Measurements from ENCODE around the gene CDC42BPA.

The CDC42BPA gene

GRCh38 chr1:226976276-226976977, 341.9 kb downstream of the CDC42BPA start:
- no peak for DNase-seq

- DNase-seq, result peak; percentile 76 to 86
Observed at GRCh38 chr1:226975259-226976250, 342.7 kb downstream of the CDC42BPA start.

GRCh38 chr1:226974544-226975258, 343.6 kb downstream of the CDC42BPA start:
- no peak for DNase-seq

GRCh38 chr1:226973898-226974543, 344.3 kb downstream of the CDC42BPA start:
- DNase-seq, result no peak

- DNase-seq, result no peak
Observed at GRCh38 chr1:226973371-226973897, 344.9 kb downstream of the CDC42BPA start.

GRCh38 chr1:226972931-226973330, 345.4 kb downstream of the CDC42BPA start:
- no peak for DNase-seq

- DNase-seq, result no peak
Observed at GRCh38 chr1:226971765-226972164, 346.5 kb downstream of the CDC42BPA start.

GRCh38 chr1:226967665-226968064, 350.6 kb downstream of the CDC42BPA start:
- DNase-seq, result no peak

GRCh38 chr1:226966683-226967082, 351.6 kb downstream of the CDC42BPA start:
- no peak for DNase-seq

- no peak for DNase-seq
Observed at GRCh38 chr1:226965581-226966440, 352.5 kb downstream of the CDC42BPA start.

GRCh38 chr1:226964611-226965486, 353.4 kb downstream of the CDC42BPA start:
- no peak for DNase-seq

- no peak for DNase-seq
Observed at GRCh38 chr1:226964068-226964425, 354.2 kb downstream of the CDC42BPA start.

GRCh38 chr1:226962421-226963391, 355.6 kb downstream of the CDC42BPA start:
- DNase-seq, result no peak

- no peak for DNase-seq
Observed at GRCh38 chr1:226960944-226961765, 357.1 kb downstream of the CDC42BPA start.

GRCh38 chr1:226960256-226960655, 358.0 kb downstream of the CDC42BPA start:
- no peak for DNase-seq

- no peak for DNase-seq
Observed at GRCh38 chr1:226958300-226958699, 360.0 kb downstream of the CDC42BPA start.

- no peak for DNase-seq
Observed at GRCh38 chr1:226957714-226958113, 360.6 kb downstream of the CDC42BPA start.

Data from hippocampal formation (tissue), 2 donors.